BJ (cell line): ENCODE data around the gene KIF22. TPM values are rescaled to one million over a fixed set of nuclear protein-coding genes. Genes with fewer than 3 reads are reported as not detected.
A peak's percentile ranks its signal among the peaks of the same experiment; 100 is the strongest.
"Not testable (repeated sequence)": the region's sequence is repeated elsewhere in the genome, so short reads cannot be mapped to it uniquely, and the experiment has no call there.

ENCODE experiments used
- CTCF ChIA-PET: fragments of 350-600 bp; formaldehyde crosslinking; extraction: SDS; loops from one replicate; lab custom pipeline; 2021; ENCODE audit warnings: antibody characterized with exemption, inconsistent platforms; lab: Yijun Ruan, JAX
- POLR2A ChIA-PET: fragments of 300-600 bp; sonication (Branson Sonifier 250); formaldehyde crosslinking; extraction: SDS; loops from one replicate; lab custom pipeline; 2021; ENCODE audit warnings: antibody characterized with exemption; lab: Charles Lee
- DNase-seq: peaks from one replicate; pipeline ENCODE4 v3.0.0-alpha.2; 2011; ENCODE audit warnings: low read depth
- H3K27me3 ChIP-seq: 2 replicates; pipeline ENCODE4 v1.6.0; 2011; ENCODE audit warnings: low read length; ENCODE audit not compliant: control insufficient read depth, insufficient read depth
- H3K36me3 ChIP-seq: 2 replicates; pipeline ENCODE4 v1.5.1; 2011; ENCODE audit warnings: low read length; ENCODE audit not compliant: control insufficient read depth, insufficient read depth
- H3K4me3 ChIP-seq: 2 replicates; pipeline ENCODE4 v1.5.1; 2011; ENCODE audit warnings: low read depth, mild to moderate bottlenecking, control low read depth, low read length
- polyA plus RNA-seq: library from polyadenylated mRNA; depleted of rRNA; stranded (reverse); fragments of >200 nt; gene quantifications from 2 replicates; pipeline ENCODE4 v1.2.3, GENCODE V29; 2011
- TF ChIP-seq, protein P1 (sequence below): IDR thresholded peaks from 2 replicates; pipeline ENCODE4 v1.5.1; 2011; ENCODE audit warnings: low read depth, mild to moderate bottlenecking, control low read depth, inconsistent platforms, low read length, moderate library complexity; ENCODE audit not compliant: insufficient read depth

Gene KIF22
- polyA plus RNA-seq, 1 experiment: 68.3 TPM

DNA sequence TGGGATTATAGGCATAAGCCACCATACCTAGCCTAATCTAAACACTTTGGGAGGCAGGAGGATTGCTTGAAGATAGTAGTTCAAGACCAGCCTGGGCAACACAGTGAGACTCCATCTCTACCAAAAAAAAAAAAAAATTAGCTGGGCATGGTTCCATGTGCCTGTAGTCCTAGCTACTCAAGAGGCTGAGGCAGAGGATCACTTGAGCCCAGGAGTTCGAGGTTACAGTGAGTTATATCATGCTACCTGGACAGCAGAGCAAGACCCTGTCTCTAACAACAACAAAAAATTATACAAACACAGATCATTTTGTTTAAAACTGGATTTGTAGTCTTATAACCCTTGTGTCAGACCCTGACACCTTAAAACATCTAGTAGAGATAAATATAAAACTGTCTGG is 37.0 kb upstream of the KIF22 start:
- TF ChIP-seq, protein P1, sequence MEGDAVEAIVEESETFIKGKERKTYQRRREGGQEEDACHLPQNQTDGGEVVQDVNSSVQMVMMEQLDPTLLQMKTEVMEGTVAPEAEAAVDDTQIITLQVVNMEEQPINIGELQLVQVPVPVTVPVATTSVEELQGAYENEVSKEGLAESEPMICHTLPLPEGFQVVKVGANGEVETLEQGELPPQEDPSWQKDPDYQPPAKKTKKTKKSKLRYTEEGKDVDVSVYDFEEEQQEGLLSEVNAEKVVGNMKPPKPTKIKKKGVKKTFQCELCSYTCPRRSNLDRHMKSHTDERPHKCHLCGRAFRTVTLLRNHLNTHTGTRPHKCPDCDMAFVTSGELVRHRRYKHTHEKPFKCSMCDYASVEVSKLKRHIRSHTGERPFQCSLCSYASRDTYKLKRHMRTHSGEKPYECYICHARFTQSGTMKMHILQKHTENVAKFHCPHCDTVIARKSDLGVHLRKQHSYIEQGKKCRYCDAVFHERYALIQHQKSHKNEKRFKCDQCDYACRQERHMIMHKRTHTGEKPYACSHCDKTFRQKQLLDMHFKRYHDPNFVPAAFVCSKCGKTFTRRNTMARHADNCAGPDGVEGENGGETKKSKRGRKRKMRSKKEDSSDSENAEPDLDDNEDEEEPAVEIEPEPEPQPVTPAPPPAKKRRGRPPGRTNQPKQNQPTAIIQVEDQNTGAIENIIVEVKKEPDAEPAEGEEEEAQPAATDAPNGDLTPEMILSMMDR: no peak
- CTCF ChIA-PET: interaction anchor here (1.6 kb wide), 1 partner anchor 24 kb away, joined by 4 read pairs; no protein-coding TSS in a partner anchor
- no peak for DNase-seq

DNA sequence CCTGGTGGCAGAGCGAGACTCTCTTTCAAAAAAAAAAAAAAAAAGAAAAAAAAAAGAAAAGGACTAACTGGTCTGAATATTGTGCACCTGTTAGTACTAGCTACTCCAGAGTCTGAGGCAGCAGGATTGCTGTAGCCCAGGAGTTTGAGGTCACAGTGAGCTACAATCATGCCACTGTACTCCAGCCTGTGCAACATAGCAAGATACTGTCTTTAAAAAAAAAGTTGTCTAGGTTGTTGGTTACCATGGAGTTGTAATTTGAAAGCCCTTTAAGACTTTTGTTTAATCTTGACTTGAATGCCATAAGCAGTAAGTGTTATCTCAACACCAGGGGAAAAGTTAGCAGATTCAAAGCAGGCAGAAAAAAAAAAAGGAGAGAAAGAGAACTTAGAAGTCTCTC is 33.9 kb upstream of the KIF22 start:
- ChIA-PET CTCF (interaction anchor here (0.6 to 2.1 kb wide), 4 partner anchors 9 to 317 kb away, joined by 3 to 5 read pairs (median 4); no protein-coding TSS in a partner anchor), POLR2A (no interaction called here)

More for the DNA sequence above, 37.0 kb upstream of the KIF22 start:
- Histone ChIP-seq H3K4me3 (no peak overlapping the region), H3K36me3 (no peaks in the 10 kb centered on the region), H3K27me3 (no peaks in the 10 kb centered on the region; the same call in 1 of the 2 replicates)
- POLR2A ChIA-PET: no interaction called here

DNA sequence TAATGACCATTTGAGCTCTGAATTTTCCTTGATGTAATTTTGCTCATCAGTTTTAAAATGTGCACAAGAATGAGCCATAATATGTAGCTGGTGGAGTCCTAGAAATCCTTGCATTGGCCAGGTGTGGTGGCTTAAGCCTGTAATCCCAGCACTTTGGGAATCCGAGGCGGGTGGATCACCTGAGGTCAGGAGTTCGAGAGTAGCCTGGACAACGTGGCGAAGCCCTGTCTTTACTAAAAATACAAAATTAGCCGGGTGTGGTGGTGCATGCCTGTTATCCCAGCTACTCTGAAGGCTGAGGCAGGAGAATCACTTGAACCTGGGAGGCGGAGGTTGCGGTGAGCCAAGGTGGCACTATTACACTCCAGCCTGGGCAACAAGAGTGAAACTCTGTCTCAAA is 33.5 kb upstream of the KIF22 start:
- CTCF ChIA-PET: interaction anchor here (0.6 to 2.1 kb wide), 5 partner anchors 9 to 316 kb away, joined by 3 to 5 read pairs (median 4); no protein-coding TSS in a partner anchor
- H3K27me3 ChIP-seq, H3K36me3 ChIP-seq, DNase-seq, POLR2A ChIA-PET, H3K4me3 ChIP-seq: not testable (repeated sequence)

More for the DNA sequence above, 33.9 kb upstream of the KIF22 start:
- no peak overlapping the region for H3K4me3 ChIP-seq
- TF ChIP-seq, protein P1: no peak
- H3K27me3 ChIP-seq: no peaks in the 10 kb centered on the region; the same call in 1 of the 2 replicates
- no peak for DNase-seq
- H3K36me3 ChIP-seq: no peaks in the 10 kb centered on the region

DNA sequence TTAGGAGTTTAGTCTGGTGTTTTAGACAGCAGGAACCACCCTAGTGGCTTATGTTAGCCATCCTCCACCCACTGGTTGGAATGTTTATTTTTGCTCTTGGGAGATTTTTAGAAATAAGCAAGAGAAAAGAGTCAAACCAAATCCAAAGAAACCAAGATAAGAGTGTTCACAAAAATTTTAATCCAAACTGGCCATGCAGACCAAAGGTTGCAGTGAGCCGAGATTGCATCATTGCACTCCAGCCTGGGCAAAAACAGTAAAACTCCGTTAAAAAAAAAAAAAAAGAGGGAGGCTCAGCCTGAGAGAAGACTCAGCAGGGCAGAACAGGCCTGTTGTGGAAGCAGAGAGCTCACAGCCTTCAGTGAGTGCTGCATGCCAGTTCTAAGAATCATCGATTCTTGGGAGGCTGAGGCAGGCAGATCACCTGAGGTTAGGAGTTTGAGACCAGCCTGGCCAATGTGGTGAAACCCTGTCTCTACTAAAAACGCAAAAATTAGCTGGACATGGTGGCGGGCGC is 32.5 kb upstream of the KIF22 start:
- Histone ChIP-seq H3K27me3 (no peaks in the 10 kb centered on the region; the same call in 1 of the 2 replicates), H3K36me3 (no peaks in the 10 kb centered on the region), H3K4me3 (no peak overlapping the region)
- POLR2A ChIA-PET: no interaction called here
- TF ChIP-seq, protein P1: peak; percentile 31; the same call in 1 of the 2 replicates
- CTCF ChIA-PET: interaction anchor here (0.6 to 2.1 kb wide), 4 partner anchors 10 to 274 kb away, joined by 3 to 5 read pairs (median 3); no protein-coding TSS in a partner anchor
- DNase-seq: peak; percentile 13

DNA sequence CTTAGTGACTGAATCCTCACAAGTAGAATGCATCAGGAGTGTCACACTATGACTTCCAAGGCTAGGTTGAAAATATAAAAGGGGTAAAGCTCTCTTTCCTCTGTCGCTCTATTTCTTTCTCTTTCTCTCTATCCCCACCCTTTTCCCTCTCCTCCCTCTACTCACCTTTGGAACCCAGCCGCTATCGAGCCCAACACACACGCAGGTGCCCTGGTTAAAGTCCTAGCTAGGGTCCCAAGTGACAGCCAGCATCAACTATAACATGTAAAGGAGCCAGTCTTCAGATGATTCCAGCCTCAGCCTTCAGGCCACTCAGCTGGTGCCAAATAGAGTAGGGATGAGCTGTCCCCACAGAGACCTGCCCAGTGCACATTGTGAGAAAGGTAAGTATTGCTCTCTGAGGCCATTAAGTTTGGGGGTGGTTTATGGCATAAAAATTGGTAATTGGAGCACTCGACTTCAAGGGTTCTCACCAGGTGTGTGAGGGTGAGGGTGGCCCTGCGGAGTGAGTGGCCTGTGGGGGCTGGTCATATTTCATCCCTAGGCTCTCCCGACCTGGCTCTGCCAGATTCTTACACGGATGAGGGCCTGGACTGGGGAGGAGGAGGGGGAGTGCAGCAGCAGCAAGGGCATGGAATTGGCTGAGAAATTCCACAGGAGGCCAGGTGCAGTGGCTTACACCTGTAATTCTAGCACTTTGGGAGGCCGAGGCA is 29.8 kb upstream of the KIF22 start:
- ChIA-PET POLR2A (no interaction called here), CTCF (interaction anchor here (2.5 kb wide), 1 partner anchor 24 kb away, joined by 8 read pairs; no protein-coding TSS in a partner anchor)
- H3K27me3 ChIP-seq: peaks cover 3% of the 10 kb centered on the region
- DNase-seq: no peak
- TF ChIP-seq, protein P1: no peak
- no peak overlapping the region for H3K4me3 ChIP-seq
- no peaks in the 10 kb centered on the region for H3K36me3 ChIP-seq

DNA sequence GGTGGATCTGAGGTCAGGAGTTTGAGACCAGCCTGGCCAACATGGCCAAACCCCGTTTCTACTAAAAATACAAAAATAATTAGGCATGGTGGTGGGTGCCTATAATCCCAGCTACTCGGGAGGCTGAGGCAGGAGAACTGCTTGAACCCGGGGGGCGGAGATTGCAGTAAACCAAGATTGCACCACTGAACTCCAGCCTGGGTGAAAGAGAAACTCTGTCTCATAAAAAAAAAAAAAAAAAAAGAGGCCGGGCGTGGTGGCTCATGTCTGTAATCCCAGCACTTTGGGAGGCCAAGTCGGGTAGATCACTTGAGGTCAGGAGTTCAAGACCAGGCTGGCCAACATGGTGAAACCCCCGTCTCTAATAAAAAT is 29.3 kb upstream of the KIF22 start:
- H3K36me3 ChIP-seq, H3K4me3 ChIP-seq, DNase-seq, POLR2A ChIA-PET, H3K27me3 ChIP-seq: not testable (repeated sequence)
- CTCF ChIA-PET: interaction anchor here (2.5 kb wide), 1 partner anchor 24 kb away, joined by 8 read pairs; no protein-coding TSS in a partner anchor
